ENCODE data around the gene TMEM115.

- no peak for TF ChIP-seq PATZ1 (CRISPR knock-in tag; IDR thresholded peaks at IDR 0.05; ENCODE audit: borderline replicate concordance)
- no peak for TF ChIP-seq ARNTL (CRISPR knock-in tag; IDR thresholded peaks at IDR 0.05; ENCODE audit: borderline replicate concordance, low read depth)
- no peak for TF ChIP-seq ZFP30 (CRISPR knock-in tag; IDR thresholded peaks at IDR 0.05)
- no peak for TF ChIP-seq CSRNP3 (CRISPR knock-in tag; IDR thresholded peaks at IDR 0.05)
- TF ChIP-seq ZFP3 (CRISPR knock-in tag; IDR thresholded peaks at IDR 0.05) = no peak
- no peak for TF ChIP-seq SNAI2 (CRISPR knock-in tag; IDR thresholded peaks at IDR 0.05)
Observed at GRCh38 chr3:50395070-50395860, 35.9 kb upstream of the TMEM115 start.

Measured in SK-N-SH treated with all-trans-retinoic acid at 6 μM for 48 hours (cell line).